GM13977 (cell line): Measurements from ENCODE around the gene KCTD2.

ENCODE experiments used
- DNase-seq: peaks from one replicate; pipeline ENCODE4 v3.0.0; 2012; ENCODE audit warnings: low spot score
- in situ Hi-C: fragments of 300-500 bp; cut with MboI; formaldehyde crosslinking; loops from one replicate; pipeline ENCODE4 v1.12.0; 2022; ENCODE audit warnings: low sequenced_read_pairs, low pct_unique_long_range_greater_than_20kb, mixed read lengths, inconsistent platforms; ENCODE audit not compliant: unreplicated experiment
- TF ChIP-seq, protein P1 (sequence below): IDR thresholded peaks from 2 replicates; pipeline ENCODE4 v1.5.1; 2012; ENCODE audit warnings: mild to moderate bottlenecking, control low read depth; ENCODE audit not compliant: insufficient read depth; ENCODE audit errors: extremely low read depth, missing control alignments

The KCTD2 gene

GRCh38 chr17:75109407-75110233, 62.6 kb downstream of the KCTD2 start, which contains the start of gene ARMC7:
Gene ARMC7 (plus strand): TSS chr17:75109969. CDS start chr17:75110289, 320 bp downstream.
- in situ Hi-C loops = no loop called here
- peak; percentile 96 for DNase-seq
- TF ChIP-seq, protein P1, sequence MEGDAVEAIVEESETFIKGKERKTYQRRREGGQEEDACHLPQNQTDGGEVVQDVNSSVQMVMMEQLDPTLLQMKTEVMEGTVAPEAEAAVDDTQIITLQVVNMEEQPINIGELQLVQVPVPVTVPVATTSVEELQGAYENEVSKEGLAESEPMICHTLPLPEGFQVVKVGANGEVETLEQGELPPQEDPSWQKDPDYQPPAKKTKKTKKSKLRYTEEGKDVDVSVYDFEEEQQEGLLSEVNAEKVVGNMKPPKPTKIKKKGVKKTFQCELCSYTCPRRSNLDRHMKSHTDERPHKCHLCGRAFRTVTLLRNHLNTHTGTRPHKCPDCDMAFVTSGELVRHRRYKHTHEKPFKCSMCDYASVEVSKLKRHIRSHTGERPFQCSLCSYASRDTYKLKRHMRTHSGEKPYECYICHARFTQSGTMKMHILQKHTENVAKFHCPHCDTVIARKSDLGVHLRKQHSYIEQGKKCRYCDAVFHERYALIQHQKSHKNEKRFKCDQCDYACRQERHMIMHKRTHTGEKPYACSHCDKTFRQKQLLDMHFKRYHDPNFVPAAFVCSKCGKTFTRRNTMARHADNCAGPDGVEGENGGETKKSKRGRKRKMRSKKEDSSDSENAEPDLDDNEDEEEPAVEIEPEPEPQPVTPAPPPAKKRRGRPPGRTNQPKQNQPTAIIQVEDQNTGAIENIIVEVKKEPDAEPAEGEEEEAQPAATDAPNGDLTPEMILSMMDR = no peak

DNA sequence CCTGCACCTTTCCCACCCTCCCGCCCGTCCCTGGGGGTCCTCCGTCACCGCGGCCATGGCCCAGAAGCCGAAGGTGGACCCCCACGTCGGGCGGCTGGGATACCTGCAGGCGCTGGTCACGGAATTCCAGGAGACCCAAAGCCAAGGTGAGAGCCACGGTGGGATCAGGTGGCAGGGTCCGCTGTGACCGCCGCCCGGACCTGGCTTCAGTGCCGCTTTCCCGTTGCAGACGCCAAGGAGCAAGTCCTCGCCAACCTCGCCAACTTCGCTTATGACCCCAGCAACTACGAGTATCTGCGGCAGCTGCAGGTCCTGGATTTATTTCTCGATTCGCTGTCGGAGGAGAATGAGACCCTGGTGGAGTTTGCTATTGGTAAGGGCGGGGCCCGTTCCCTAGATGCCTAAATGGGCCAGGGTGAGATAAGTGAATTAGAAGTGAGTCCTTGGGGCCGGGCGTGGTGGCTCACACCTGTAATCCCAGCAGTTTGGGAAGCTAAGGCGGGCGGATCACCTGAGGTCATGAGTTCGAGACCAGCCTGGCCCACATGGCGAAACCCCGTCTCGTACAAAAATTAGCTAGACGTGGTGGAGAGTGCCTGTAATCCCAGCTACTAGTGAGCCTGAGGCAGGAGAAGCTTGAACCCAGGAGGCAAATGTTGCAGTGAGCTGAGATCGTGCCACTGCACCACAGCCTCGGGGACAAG, 63.4 kb downstream of the KCTD2 start:
- in situ Hi-C loops = no loop called here
- TF ChIP-seq, protein P1 = no peak
- DNase-seq = no peak

GRCh38 chr17:75111777-75112335, 64.8 kb downstream of the KCTD2 start:
- TF ChIP-seq, protein P1 = no peak
- in situ Hi-C loops = no loop called here
- no peak for DNase-seq

GRCh38 chr17:75113798-75114551, 67.0 kb downstream of the KCTD2 start:
- in situ Hi-C loops = no loop called here
- DNase-seq = peak; percentile 86
- TF ChIP-seq, protein P1 = peak; percentile 91

DNA sequence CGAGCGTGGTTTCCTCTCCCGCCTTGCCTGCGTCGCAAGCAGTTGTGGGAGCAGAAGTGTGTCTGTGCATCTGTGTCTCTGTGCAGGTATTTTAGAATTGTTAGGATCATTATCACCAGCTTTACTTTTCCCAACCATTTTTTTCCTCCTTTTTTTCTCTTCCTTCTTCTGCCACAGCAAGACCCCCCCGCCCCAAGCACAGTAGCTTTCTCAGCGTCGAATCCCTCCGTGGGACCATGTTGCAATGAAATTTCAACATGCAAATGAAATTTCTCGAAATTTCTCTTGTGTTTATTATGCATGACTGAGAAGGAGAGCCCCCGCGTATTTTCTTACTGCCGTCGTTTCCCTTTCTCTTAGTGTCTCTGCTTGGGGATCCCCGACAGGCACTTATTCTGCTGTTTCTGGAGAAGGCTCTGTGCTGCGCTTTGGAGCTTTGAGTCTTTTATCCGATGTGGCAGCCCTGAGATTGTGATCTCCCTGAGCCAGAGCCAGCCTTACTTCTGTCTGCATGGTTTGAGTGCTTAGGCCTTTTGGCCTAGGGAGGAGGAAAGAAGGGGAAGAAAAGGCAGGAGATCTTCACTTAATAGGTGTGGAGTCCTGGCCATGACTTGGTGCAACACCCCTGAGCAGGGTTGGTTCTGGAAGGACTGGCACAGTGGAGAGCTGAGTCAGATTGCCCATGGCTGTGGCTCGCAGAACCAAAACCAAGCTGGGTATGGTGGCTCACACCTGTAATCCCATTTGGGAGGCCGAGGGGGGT, 67.7 kb downstream of the KCTD2 start:
- TF ChIP-seq, protein P1 = no peak
- peak; percentile 73 for DNase-seq
- in situ Hi-C loops = no loop called here
